Measurements from ENCODE around the gene GNAZ.

GNAZ gene

GRCh38 chr22:23119494-23120414 lies 49.4 kb downstream of the GNAZ start:
- DNase-seq (ENCODE audit: low read depth in 2 of 2), result peak; percentile 31 to 36

GRCh38 chr22:23120415-23120899 lies 50.1 kb downstream of the GNAZ start:
- DNase-seq (ENCODE audit: low read depth in 2 of 2), result no peak

GRCh38 chr22:23121000-23121421 lies 50.7 kb downstream of the GNAZ start:
- DNase-seq (ENCODE audit: low read depth in 2 of 2), result no peak

- DNase-seq (ENCODE audit: low read depth in 2 of 2), result no peak
Observed at GRCh38 chr22:23121424-23121823, 51.1 kb downstream of the GNAZ start.

- no peak for DNase-seq (ENCODE audit: low read depth in 2 of 2)
Observed at GRCh38 chr22:23122216-23122957, 52.1 kb downstream of the GNAZ start.

- DNase-seq (ENCODE audit: low read depth in 2 of 2), result no peak
Observed at GRCh38 chr22:23122992-23123803, 52.9 kb downstream of the GNAZ start.

GRCh38 chr22:23123804-23124254 lies 53.5 kb downstream of the GNAZ start:
- no peak for DNase-seq (ENCODE audit: low read depth in 2 of 2)

- DNase-seq (ENCODE audit: low read depth in 2 of 2), result no peak
Observed at GRCh38 chr22:23124611-23125511, 54.5 kb downstream of the GNAZ start.

GRCh38 chr22:23125512-23126103 lies 55.3 kb downstream of the GNAZ start:
- no peak for DNase-seq (ENCODE audit: low read depth in 2 of 2)

- DNase-seq (ENCODE audit: low read depth in 2 of 2), result no peak
Observed at GRCh38 chr22:23126165-23127054, 56.1 kb downstream of the GNAZ start.

- no peak for DNase-seq (ENCODE audit: low read depth in 2 of 2)
Observed at GRCh38 chr22:23127055-23127756, 56.9 kb downstream of the GNAZ start.

- no peak for DNase-seq (ENCODE audit: low read depth in 2 of 2)
Observed at GRCh38 chr22:23127788-23128187, 57.5 kb downstream of the GNAZ start.

- peak; percentile 62 to 70 for DNase-seq (ENCODE audit: low read depth in 2 of 2)
Observed at GRCh38 chr22:23128269-23129108, 58.2 kb downstream of the GNAZ start.

GRCh38 chr22:23129149-23129548 lies 58.8 kb downstream of the GNAZ start:
- no peak for DNase-seq (ENCODE audit: low read depth in 2 of 2)

GRCh38 chr22:23130697-23131096 lies 60.4 kb downstream of the GNAZ start:
- no peak for DNase-seq (ENCODE audit: low read depth in 2 of 2)

- DNase-seq (ENCODE audit: low read depth in 2 of 2), result no peak
Observed at GRCh38 chr22:23131931-23132330, 61.6 kb downstream of the GNAZ start.

GRCh38 chr22:23132376-23133091 lies 62.2 kb downstream of the GNAZ start:
- no peak for DNase-seq (ENCODE audit: low read depth in 2 of 2)
